Liver (tissue), 9 donors: Measurements from ENCODE around the gene CEACAM1. TPM values are rescaled to one million over a fixed set of nuclear protein-coding genes. Genes with fewer than 3 reads are reported as not detected.

Source experiments
- DNase-seq: peaks from one replicate; pipeline ENCODE4 v3.0.0-alpha.2; 2017; ENCODE audit warnings: low spot score
- H3K27ac ChIP-seq, 2 donors: one replicate each; pipeline ENCODE4 v1.7.0; 2013; ENCODE audit warnings: inconsistent platforms in 2 of 2, low read length in 2 of 2, control low read depth in 1 of 2, low read depth in 1 of 2, mild to moderate bottlenecking in 1 of 2
- H3K27me3 ChIP-seq, 4 donors: one replicate each; pipeline versions ENCODE4 v1.6.1 to v1.7.0; 2013; ENCODE audit warnings: low read length in 3 of 4, inconsistent platforms in 1 of 4, mild to moderate bottlenecking in 1 of 4, moderate library complexity in 1 of 4; ENCODE audit not compliant: control insufficient read depth in 4 of 4, insufficient read depth in 4 of 4
- H3K36me3 ChIP-seq, 4 donors: one replicate each; pipeline versions ENCODE4 v1.6.1 to v1.7.0; 2013; ENCODE audit warnings: low read length in 3 of 4, mild to moderate bottlenecking in 3 of 4, low read depth in 1 of 4, moderate library complexity in 1 of 4; ENCODE audit not compliant: control insufficient read depth in 4 of 4, insufficient read depth in 3 of 4
- H3K4me1 ChIP-seq, 4 donors: one replicate each; pipeline versions ENCODE4 v1.6.1 to v1.7.0; 2013; ENCODE audit warnings: low read length in 3 of 4, mild to moderate bottlenecking in 3 of 4, moderate library complexity in 1 of 4; ENCODE audit not compliant: control insufficient read depth in 4 of 4, insufficient read depth in 4 of 4
- H3K4me3 ChIP-seq, 3 donors: one replicate each; pipeline versions ENCODE4 v1.6.1 to v1.7.0; 2013; ENCODE audit warnings: low read length in 3 of 3, control low read depth in 1 of 3, low read depth in 1 of 3, mild to moderate bottlenecking in 1 of 3
- H3K9ac ChIP-seq, 2 donors: one replicate each; pipeline ENCODE4 v1.7.0; 2013; ENCODE audit warnings: low read length in 2 of 2, mild to moderate bottlenecking in 2 of 2, moderate library complexity in 2 of 2, control low read depth in 1 of 2, low read depth in 1 of 2
- H3K9me3 ChIP-seq, 4 donors: one replicate each; pipeline versions ENCODE4 v1.6.1 to v1.7.0; 2013; ENCODE audit warnings: low read length in 3 of 4; ENCODE audit not compliant: control insufficient read depth in 4 of 4
- EGR1 ChIP-seq, 2 donors: IDR thresholded peaks; 2 replicates each; pipeline ENCODE4 v1.6.1; 2016 to 2018; ENCODE audit warnings: antibody characterized with exemption in 2 of 2, low read depth in 2 of 2
- FOXA1 ChIP-seq: IDR thresholded peaks from 2 replicates; pipeline ENCODE4 v1.6.1; 2016; ENCODE audit warnings: antibody characterized with exemption
- FOXA2 ChIP-seq: IDR thresholded peaks from 2 replicates; pipeline ENCODE4 v1.6.1; 2016; ENCODE audit warnings: antibody characterized with exemption
- GABPA ChIP-seq, 2 donors: IDR thresholded peaks in 1 of 2; conservative IDR thresholded peaks in 1 of 2; 2 replicates each; pipeline ENCODE4 v1.6.1; 2016; ENCODE audit warnings: antibody characterized with exemption in 2 of 2, mild to moderate bottlenecking in 1 of 2, moderate library complexity in 1 of 2
- HNF4A ChIP-seq, 2 donors: conservative IDR thresholded peaks; 2 replicates each; pipeline ENCODE4 v1.6.1; 2016; ENCODE audit warnings: antibody characterized with exemption in 2 of 2, mild to moderate bottlenecking in 2 of 2
- HNF4G ChIP-seq: IDR thresholded peaks from 2 replicates; pipeline ENCODE4 v1.6.1; 2016; ENCODE audit warnings: antibody characterized with exemption
- JUND ChIP-seq, 2 donors: IDR thresholded peaks; 2 replicates each; pipeline ENCODE4 v1.6.1; 2016; ENCODE audit warnings: antibody characterized with exemption in 2 of 2
- NR2F2 ChIP-seq: IDR thresholded peaks from 2 replicates; pipeline ENCODE4 v1.6.1; 2016; ENCODE audit warnings: antibody characterized with exemption
- RAD21 ChIP-seq, 2 donors: IDR thresholded peaks; 2 replicates each; pipeline ENCODE4 v1.6.1; 2016; ENCODE audit warnings: antibody characterized with exemption in 2 of 2, mild to moderate bottlenecking in 2 of 2
- RXRA ChIP-seq, 2 donors: IDR thresholded peaks; 2 replicates each; pipeline ENCODE4 v1.6.1; 2017 to 2018; ENCODE audit warnings: antibody characterized with exemption in 2 of 2, mild to moderate bottlenecking in 1 of 2
- SP1 ChIP-seq: IDR thresholded peaks from 2 replicates; pipeline ENCODE4 v1.6.1; 2018; ENCODE audit warnings: antibody characterized with exemption, mild to moderate bottlenecking
- TAF1 ChIP-seq: conservative IDR thresholded peaks from 2 replicates; pipeline ENCODE4 v1.6.1; 2016; ENCODE audit warnings: antibody characterized with exemption, mild to moderate bottlenecking
- YY1 ChIP-seq: IDR thresholded peaks from 2 replicates; pipeline ENCODE4 v1.6.1; 2016; ENCODE audit warnings: antibody characterized with exemption, mild to moderate bottlenecking
- WGBS: extraction: QIAGEN DNeasy Blood & Tissue Kit; methylation state at CpG from one replicate; pipeline ENCODE4 v1.1.7; 2013; 5-methylcytosine and 5-hydroxymethylcytosine counted together
- polyA plus RNA-seq, 2 donors: library from polyadenylated mRNA; stranded (reverse) in 1 of 2; unstranded in 1 of 2; fragments of 200-250 nt in 1 of 2; fragments of >200 nt in 1 of 2; fragmentation: Nextera tagmentation in 1 of 2; extraction: Ambion mirVana in 1 of 2; gene quantifications; one replicate each; pipeline versions ENCODE4 v1.2.1 to v1.2.3, GENCODE V29; 2013 to 2015
- total RNA-seq, 2 donors: library from RNA; depleted of rRNA; stranded (reverse); fragments of >200 nt; gene quantifications; one replicate each; pipeline ENCODE4 v1.2.3, GENCODE V29; 2014
- TF ChIP-seq, protein P1 (sequence below): IDR thresholded peaks from 2 replicates; pipeline ENCODE4 v1.6.1; 2016; ENCODE audit warnings: antibody characterized with exemption
- TF ChIP-seq, protein P2 (sequence below): IDR thresholded peaks from 2 replicates; pipeline ENCODE4 v1.6.1; 2016; ENCODE audit warnings: antibody characterized with exemption
- TF ChIP-seq, protein P3 (sequence below): IDR thresholded peaks from 2 replicates; pipeline ENCODE4 v1.6.1; 2016; ENCODE audit warnings: antibody characterized with exemption
- TF ChIP-seq, protein P4 (sequence below): IDR thresholded peaks from 2 replicates; pipeline ENCODE4 v1.6.1; 2016; ENCODE audit warnings: antibody characterized with exemption, mild to moderate bottlenecking
- TF ChIP-seq, protein P5 (sequence below): fragments of 150-350 bp; IDR thresholded peaks from 2 replicates; pipeline ENCODE4 v1.5.1; 2017; ENCODE audit warnings: improper control_type of control experiment, low read depth, low read length; ENCODE audit not compliant: missing input control
- donor health status: healthy.
- donor health status: healthy.
- donor health status: healthy.
- donor health status: healthy.
- donor health status: healthy.

Gene CEACAM1
- total and polyA plus RNA-seq, 4 donors, result 8.3 to 36.7 (median 26.8) TPM

DNA sequence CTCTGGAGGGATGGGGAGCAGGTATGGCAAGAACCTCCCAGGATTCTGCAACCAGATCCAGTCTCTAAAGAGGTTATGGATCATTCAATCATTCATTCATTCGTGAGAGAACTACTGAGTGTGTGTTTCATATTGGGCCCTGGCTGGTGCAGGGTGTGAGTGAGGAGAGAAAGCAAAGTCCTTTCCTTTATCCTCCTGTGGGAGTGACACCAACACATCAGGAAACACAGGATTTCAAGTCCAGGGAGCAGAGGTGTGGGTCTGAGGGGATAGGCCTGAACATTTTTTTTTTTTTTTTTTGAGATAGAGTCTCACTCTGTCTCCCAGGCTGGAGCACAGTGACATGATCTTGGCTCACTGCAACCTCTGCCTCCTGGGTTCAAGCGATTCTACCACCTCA, 3.3 kb downstream of the CEACAM1 start:
- TF ChIP-seq GABPA (IDR thresholded peaks at IDR 0.05 in 1 of 2, conservative IDR thresholded peaks at IDR 0.05 in 1 of 2) (no peak), SP1 (no peak), TAF1 (no peak), RXRA (IDR thresholded peaks at IDR 0.05) (no peak), FOXA2 (no peak), EGR1 (IDR thresholded peaks at IDR 0.05; ENCODE audit: low read depth in 2 of 2) (no peak), YY1 (no peak), HNF4G (no peak), FOXA1 (no peak), HNF4A (conservative IDR thresholded peaks at IDR 0.05) (no peak), JUND (IDR thresholded peaks at IDR 0.05) (no peak), NR2F2 (no peak), RAD21 (IDR thresholded peaks at IDR 0.05) (no peak)
- TF ChIP-seq, protein P1, sequence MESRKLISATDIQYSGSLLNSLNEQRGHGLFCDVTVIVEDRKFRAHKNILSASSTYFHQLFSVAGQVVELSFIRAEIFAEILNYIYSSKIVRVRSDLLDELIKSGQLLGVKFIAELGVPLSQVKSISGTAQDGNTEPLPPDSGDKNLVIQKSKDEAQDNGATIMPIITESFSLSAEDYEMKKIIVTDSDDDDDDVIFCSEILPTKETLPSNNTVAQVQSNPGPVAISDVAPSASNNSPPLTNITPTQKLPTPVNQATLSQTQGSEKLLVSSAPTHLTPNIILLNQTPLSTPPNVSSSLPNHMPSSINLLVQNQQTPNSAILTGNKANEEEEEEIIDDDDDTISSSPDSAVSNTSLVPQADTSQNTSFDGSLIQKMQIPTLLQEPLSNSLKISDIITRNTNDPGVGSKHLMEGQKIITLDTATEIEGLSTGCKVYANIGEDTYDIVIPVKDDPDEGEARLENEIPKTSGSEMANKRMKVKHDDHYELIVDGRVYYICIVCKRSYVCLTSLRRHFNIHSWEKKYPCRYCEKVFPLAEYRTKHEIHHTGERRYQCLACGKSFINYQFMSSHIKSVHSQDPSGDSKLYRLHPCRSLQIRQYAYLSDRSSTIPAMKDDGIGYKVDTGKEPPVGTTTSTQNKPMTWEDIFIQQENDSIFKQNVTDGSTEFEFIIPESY, result no peak
- TF ChIP-seq, protein P2, sequence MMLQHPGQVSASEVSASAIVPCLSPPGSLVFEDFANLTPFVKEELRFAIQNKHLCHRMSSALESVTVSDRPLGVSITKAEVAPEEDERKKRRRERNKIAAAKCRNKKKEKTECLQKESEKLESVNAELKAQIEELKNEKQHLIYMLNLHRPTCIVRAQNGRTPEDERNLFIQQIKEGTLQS, result no peak
- TF ChIP-seq, protein P3, sequence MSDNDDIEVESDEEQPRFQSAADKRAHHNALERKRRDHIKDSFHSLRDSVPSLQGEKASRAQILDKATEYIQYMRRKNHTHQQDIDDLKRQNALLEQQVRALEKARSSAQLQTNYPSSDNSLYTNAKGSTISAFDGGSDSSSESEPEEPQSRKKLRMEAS, result no peak
- TF ChIP-seq, protein P4, sequence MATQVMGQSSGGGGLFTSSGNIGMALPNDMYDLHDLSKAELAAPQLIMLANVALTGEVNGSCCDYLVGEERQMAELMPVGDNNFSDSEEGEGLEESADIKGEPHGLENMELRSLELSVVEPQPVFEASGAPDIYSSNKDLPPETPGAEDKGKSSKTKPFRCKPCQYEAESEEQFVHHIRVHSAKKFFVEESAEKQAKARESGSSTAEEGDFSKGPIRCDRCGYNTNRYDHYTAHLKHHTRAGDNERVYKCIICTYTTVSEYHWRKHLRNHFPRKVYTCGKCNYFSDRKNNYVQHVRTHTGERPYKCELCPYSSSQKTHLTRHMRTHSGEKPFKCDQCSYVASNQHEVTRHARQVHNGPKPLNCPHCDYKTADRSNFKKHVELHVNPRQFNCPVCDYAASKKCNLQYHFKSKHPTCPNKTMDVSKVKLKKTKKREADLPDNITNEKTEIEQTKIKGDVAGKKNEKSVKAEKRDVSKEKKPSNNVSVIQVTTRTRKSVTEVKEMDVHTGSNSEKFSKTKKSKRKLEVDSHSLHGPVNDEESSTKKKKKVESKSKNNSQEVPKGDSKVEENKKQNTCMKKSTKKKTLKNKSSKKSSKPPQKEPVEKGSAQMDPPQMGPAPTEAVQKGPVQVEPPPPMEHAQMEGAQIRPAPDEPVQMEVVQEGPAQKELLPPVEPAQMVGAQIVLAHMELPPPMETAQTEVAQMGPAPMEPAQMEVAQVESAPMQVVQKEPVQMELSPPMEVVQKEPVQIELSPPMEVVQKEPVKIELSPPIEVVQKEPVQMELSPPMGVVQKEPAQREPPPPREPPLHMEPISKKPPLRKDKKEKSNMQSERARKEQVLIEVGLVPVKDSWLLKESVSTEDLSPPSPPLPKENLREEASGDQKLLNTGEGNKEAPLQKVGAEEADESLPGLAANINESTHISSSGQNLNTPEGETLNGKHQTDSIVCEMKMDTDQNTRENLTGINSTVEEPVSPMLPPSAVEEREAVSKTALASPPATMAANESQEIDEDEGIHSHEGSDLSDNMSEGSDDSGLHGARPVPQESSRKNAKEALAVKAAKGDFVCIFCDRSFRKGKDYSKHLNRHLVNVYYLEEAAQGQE, result no peak
- TF ChIP-seq, protein P5, sequence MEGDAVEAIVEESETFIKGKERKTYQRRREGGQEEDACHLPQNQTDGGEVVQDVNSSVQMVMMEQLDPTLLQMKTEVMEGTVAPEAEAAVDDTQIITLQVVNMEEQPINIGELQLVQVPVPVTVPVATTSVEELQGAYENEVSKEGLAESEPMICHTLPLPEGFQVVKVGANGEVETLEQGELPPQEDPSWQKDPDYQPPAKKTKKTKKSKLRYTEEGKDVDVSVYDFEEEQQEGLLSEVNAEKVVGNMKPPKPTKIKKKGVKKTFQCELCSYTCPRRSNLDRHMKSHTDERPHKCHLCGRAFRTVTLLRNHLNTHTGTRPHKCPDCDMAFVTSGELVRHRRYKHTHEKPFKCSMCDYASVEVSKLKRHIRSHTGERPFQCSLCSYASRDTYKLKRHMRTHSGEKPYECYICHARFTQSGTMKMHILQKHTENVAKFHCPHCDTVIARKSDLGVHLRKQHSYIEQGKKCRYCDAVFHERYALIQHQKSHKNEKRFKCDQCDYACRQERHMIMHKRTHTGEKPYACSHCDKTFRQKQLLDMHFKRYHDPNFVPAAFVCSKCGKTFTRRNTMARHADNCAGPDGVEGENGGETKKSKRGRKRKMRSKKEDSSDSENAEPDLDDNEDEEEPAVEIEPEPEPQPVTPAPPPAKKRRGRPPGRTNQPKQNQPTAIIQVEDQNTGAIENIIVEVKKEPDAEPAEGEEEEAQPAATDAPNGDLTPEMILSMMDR, result no peak
- no peak for DNase-seq
- Histone ChIP-seq H3K27me3 (no peaks in the 10 kb centered on the region), H3K9ac (no peak overlapping the region), H3K36me3 (peaks cover 5 to 19% (median 18%) of the 10 kb centered on the region in 4 donors), H3K4me3 (no peak overlapping the region), H3K4me1 (peaks cover 0 to 43% (median 27%) of the 10 kb centered on the region in 4 donors), H3K9me3 (no peaks in the 10 kb centered on the region), H3K27ac (no peak overlapping the region)
- 91% methylated on average over 2 of the region's 2 CpGs for WGBS
